MM.1S (cell line): Measurements from ENCODE around the gene SPHK1.

Experiments
- DNase-seq: peaks from one replicate; pipeline ENCODE4 v3.0.0-alpha.2; 2015
- H2AFZ ChIP-seq: fragments of 300-600 bp; sonication (generic); 2 replicates; pipeline ENCODE4 v1.6.0; 2016; ENCODE audit warnings: antibody characterized with exemption, low read length
- H3F3A ChIP-seq: fragments of 300-600 bp; sonication (generic); 2 replicates; pipeline ENCODE4 v1.6.1; 2016; ENCODE audit warnings: mild to moderate bottlenecking, antibody characterized with exemption, low read length, moderate library complexity, mixed read lengths; ENCODE audit not compliant: insufficient read depth
- H3K27ac ChIP-seq: fragments of 300-600 bp; sonication (generic); 2 replicates; pipeline ENCODE4 v1.5.1; 2016; ENCODE audit warnings: mild to moderate bottlenecking, low read length
- H3K27me3 ChIP-seq: fragments of 300-600 bp; sonication (generic); replicated peaks from 2 replicates; pipeline ENCODE4 v1.6.0; 2016; ENCODE audit warnings: low read length; ENCODE audit not compliant: insufficient read depth
- H3K36me3 ChIP-seq: fragments of 300-600 bp; sonication (generic); replicated peaks from 2 replicates; pipeline ENCODE4 v1.6.1; 2016; ENCODE audit warnings: mild to moderate bottlenecking, low read length, mixed read lengths; ENCODE audit not compliant: insufficient read depth
- H3K4me1 ChIP-seq: fragments of 300-600 bp; sonication (generic); 2 replicates; pipeline ENCODE4 v1.6.1; 2016; ENCODE audit warnings: low read length, mixed read lengths
- H3K4me2 ChIP-seq: fragments of 300-600 bp; sonication (generic); 2 replicates; pipeline ENCODE4 v1.6.0; 2016; ENCODE audit warnings: low read depth, low read length
- H3K4me3 ChIP-seq: fragments of 300-600 bp; sonication (generic); 2 replicates; pipeline ENCODE4 v1.5.1; 2016; ENCODE audit warnings: low read length, mixed read lengths
- H3K79me2 ChIP-seq: fragments of 300-600 bp; sonication (generic); 2 replicates; pipeline ENCODE4 v1.6.1; 2016; ENCODE audit warnings: mixed run types, low read length, mixed read lengths
- H3K9ac ChIP-seq: fragments of 300-600 bp; sonication (generic); 2 replicates; pipeline ENCODE4 v1.6.1; 2016; ENCODE audit warnings: low read length, mixed read lengths
- H3K9me2 ChIP-seq: fragments of 300-600 bp; sonication (generic); replicated peaks from 2 replicates; pipeline ENCODE4 v1.6.1; 2016; ENCODE audit warnings: mild to moderate bottlenecking, low read length, mixed read lengths; ENCODE audit not compliant: insufficient read depth
- H3K9me3 ChIP-seq: fragments of 300-600 bp; sonication (generic); replicated peaks from 2 replicates; pipeline ENCODE4 v1.6.1; 2016; ENCODE audit warnings: mild to moderate bottlenecking, low read length, mixed read lengths; ENCODE audit not compliant: insufficient read depth
- H4K20me1 ChIP-seq: fragments of 300-600 bp; sonication (generic); 2 replicates; pipeline ENCODE4 v1.6.1; 2016; ENCODE audit warnings: mild to moderate bottlenecking, low read length, moderate library complexity, mixed read lengths; ENCODE audit not compliant: insufficient read depth
- CTCF ChIP-seq: fragments of 300-600 bp; sonication (generic); IDR thresholded peaks from 2 replicates; pipeline ENCODE4 v1.5.1; 2016; ENCODE audit warnings: antibody characterized with exemption, low read length, mixed read lengths
- EZH2 ChIP-seq: fragments of 300-600 bp; sonication (generic); optimal IDR thresholded peaks from 2 replicates; pipeline ENCODE3; 2017; ENCODE audit warnings: low read depth, mild to moderate bottlenecking, antibody characterized with exemption, low read length, mixed read lengths
- EZH2phosphoT487 ChIP-seq: fragments of 300-600 bp; sonication (generic); IDR thresholded peaks from 2 replicates; pipeline ENCODE4 v1.6.1; 2018; ENCODE audit warnings: antibody characterized with exemption, low read length

Gene SPHK1

DNA sequence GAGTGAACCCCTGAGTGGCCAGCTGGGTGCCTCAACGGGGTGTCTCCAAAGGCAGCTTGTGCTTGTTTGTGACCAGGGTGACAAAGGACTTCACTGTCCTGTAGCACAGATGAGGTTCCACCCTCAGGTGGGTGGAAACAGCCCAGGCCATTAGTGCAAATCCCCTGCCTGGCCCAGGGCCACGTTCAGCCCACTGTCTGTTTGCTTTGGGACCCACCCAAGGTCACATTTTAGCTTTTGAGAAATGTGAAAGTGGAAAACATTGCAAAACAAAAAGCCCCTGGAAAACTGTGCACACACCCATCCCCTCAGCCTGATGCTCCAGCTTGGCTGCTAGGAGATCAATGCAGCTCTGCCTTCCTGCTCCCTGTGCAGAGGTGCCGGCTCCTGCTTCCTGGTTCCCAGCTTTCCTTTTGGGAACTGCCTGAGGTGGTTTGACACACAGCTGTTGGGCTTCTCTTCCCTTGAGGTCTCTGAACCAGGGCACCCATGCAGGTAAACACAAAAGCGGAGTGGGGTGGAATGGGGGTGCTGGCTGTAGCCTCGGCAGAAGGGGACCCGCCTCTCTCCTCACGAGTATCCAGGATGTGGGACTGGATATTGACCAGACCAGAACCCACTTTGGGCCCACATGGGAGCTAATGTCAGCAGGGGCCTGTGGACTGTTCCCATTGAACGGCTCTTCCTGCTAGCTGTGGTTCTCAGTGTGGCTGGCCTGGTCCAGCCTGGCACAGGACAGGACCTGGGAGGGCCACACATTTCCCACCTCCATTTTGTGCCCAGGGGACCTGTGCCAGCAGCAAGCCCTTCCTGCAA, 7.9 kb upstream of the SPHK1 start:
- Histone ChIP-seq H3K9me3 (no peaks in the 10 kb centered on the region), H3K9ac (no peak overlapping the region), H3K36me3 (no peaks in the 10 kb centered on the region), H3K27me3 (peaks cover 3% of the 10 kb centered on the region; the same call in 1 of the 2 replicates), H3K79me2 (no peaks in the 10 kb centered on the region), H2AFZ (no peak overlapping the region), H3K4me1 (no peaks in the 10 kb centered on the region), H3F3A (no peaks in the 10 kb centered on the region), H4K20me1 (no peaks in the 10 kb centered on the region), H3K27ac (no peak overlapping the region), H3K4me2 (no peak overlapping the region), H3K9me2 (no peaks in the 10 kb centered on the region), H3K4me3 (no peak overlapping the region)
- TF ChIP-seq CTCF (no peak), EZH2phosphoT487 (no peak), EZH2 (no peak)
- no peak for DNase-seq

- Histone ChIP-seq H3K4me3 (no peak overlapping the region), H3K36me3 (no peaks in the 10 kb centered on the region), H4K20me1 (no peaks in the 10 kb centered on the region), H3K9me3 (no peaks in the 10 kb centered on the region), H3K4me2 (no peak overlapping the region), H3K27me3 (peaks cover 10% of the 10 kb centered on the region), H3K27ac (no peak overlapping the region), H2AFZ (no peak overlapping the region), H3K9ac (no peak overlapping the region), H3K79me2 (no peaks in the 10 kb centered on the region), H3F3A (peaks cover 3% of the 10 kb centered on the region), H3K4me1 (no peaks in the 10 kb centered on the region), H3K9me2 (no peaks in the 10 kb centered on the region)
- TF ChIP-seq EZH2phosphoT487 (no peak), CTCF (no peak), EZH2 (no peak)
- no peak for DNase-seq
These were observed 5.7 kb upstream of the SPHK1 start for GRCh38 chr17:76378548-76379274.

DNA sequence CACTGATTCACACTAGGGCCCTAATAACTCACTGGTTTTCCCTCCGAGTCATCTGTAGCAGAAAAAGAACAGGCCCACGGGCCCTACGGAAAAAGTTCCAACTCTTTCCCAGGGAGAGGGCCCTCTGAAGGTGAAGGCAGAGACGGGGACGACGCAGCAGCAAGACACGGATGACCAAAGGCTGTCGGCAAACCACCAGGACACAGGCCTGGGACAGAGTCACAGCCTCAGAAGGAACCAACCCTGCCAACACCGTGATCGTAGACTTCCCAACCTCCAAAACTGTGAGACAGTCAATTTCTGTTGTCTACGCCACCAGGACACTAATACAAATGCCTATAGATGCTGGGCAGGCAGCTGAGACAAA, 5.2 kb upstream of the SPHK1 start:
- Histone ChIP-seq H3K4me1 (no peaks in the 10 kb centered on the region), H3K4me3 (no peak overlapping the region), H3K9ac (no peak overlapping the region), H3K4me2 (no peak overlapping the region), H3K27ac (no peak overlapping the region), H3K9me2 (no peaks in the 10 kb centered on the region), H2AFZ (no peak overlapping the region), H3K36me3 (no peaks in the 10 kb centered on the region), H3K27me3 (peaks cover 10% of the 10 kb centered on the region), H3K9me3 (no peaks in the 10 kb centered on the region), H4K20me1 (no peaks in the 10 kb centered on the region), H3F3A (peaks cover 5% of the 10 kb centered on the region), H3K79me2 (no peaks in the 10 kb centered on the region)
- DNase-seq, result no peak
- no peak for TF ChIP-seq EZH2phosphoT487
- no peak for TF ChIP-seq CTCF
- no peak for TF ChIP-seq EZH2
